GM21528 (cell line): Measurements from ENCODE around the gene ALG1.
"Not testable (repeated sequence)": the region's sequence is repeated elsewhere in the genome, so short reads cannot be mapped to it uniquely, and the experiment has no call there.

Source experiments
- ATAC-seq: cut with Tn5 transposase; IDR thresholded peaks from one replicate; pipeline ENCODE4 v1.9.1; 2021; ENCODE audit warnings: mild to moderate bottlenecking, moderate library complexity; ENCODE audit not compliant: unreplicated experiment, low FRiP score

The ALG1 gene

DNA sequence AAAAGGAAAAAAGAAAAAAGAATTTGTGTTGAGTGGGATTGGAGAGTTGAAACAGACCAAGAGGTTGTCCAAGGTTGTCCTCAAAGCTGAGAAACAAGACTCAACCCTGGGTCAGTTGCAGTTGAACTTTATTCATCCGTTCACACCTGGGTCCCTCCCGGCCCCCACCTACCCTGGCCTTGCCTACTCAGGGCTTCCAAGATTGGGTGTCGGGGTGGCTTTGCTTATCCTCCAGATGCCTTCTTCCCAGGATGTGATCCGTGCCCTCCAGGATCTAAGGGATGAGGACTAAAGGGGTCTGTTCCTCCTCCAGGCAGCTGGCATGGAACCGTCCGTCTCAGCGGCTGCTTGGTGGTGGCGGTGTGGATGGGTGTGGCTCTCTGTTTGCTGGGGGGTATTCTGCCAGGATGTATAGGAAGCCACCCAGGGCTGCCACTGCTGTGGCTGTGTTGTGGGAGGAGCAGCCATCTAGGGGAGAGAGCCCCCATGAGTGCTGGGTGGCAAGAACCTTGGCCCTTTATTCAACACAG, 27.6 kb upstream of the ALG1 start:
- no peak for ATAC-seq

- ATAC-seq: not testable (repeated sequence)
Measured at GRCh38 chr16:5044581-5044980, 27.1 kb upstream of the ALG1 start.

DNA sequence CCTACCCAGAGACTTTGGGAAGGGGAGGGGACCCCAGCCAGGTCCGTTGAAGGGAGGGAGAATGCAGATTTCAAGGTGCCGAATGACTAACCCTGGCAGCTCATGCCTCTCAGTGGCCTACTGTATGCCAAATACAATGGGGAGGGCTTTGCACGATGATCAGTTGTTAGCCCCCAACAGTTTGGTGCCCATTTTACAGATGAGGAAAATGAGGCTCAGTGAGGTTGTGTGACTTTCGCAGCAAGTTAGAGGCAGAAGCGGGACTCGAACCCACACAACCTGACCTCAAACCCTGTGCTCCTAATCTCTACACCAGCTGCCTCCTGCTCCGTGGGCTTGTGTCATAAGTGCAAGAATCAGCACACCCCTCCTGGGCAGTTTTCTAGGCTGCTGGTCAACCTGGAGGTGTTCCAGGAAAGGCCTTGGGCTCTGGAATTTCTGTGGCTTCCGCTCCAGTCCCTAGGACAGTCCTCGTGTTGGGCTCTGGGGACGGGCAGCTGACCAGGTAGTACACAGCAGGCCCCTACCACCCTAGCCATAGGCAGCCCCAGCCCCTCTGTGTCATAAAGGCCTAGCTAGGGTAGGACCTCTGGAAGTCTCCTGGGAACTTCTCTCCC, 26.0 kb upstream of the ALG1 start:
- ATAC-seq: no peak

DNA sequence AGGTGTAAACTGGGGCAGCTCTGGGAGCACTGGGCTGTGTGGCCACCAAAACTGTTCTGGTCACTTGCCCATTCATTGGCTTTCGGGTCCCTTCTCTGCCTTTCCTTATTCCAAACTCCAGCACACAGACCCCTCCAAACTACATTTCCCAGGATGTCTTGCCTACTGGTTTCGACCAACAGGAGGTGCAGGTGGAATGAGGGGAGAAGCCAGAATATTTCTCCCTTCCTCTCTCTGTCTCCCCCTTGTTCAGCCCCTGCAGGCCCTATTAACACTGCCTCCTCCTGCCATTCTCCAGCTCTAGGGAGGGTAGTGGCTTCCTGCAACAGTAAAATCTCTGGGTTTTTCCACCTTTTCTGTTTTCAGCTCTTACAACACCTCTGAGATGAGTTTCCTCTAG, 24.7 kb upstream of the ALG1 start:
- ATAC-seq: no peak

- ATAC-seq: no peak
Measured at GRCh38 chr16:5054876-5055865, 16.5 kb upstream of the ALG1 start.

DNA sequence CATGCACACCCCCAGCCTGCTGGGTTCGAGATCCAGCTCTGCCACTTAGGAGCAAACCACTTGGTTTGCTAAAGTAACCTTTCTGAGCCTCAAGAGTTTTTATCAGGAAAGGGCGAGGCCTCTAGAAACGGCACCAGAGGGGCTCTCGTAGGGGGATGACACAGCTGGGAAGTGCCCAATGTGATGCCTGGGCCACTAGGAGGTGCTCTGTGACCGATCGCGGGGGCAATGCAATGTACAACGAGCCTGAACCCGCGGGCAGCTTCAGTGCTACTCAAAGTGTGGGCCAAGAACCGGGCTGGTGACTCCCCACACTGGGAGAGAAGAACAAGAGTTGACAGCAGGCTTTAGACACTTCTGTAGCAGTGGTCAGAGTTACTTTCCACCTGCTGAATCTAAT, 15.3 kb upstream of the ALG1 start:
- ATAC-seq: no peak

GRCh38 chr16:5058476-5058875, 13.2 kb upstream of the ALG1 start:
- no peak for ATAC-seq

GRCh38 chr16:5059386-5060072, 12.1 kb upstream of the ALG1 start:
- ATAC-seq: no peak

DNA sequence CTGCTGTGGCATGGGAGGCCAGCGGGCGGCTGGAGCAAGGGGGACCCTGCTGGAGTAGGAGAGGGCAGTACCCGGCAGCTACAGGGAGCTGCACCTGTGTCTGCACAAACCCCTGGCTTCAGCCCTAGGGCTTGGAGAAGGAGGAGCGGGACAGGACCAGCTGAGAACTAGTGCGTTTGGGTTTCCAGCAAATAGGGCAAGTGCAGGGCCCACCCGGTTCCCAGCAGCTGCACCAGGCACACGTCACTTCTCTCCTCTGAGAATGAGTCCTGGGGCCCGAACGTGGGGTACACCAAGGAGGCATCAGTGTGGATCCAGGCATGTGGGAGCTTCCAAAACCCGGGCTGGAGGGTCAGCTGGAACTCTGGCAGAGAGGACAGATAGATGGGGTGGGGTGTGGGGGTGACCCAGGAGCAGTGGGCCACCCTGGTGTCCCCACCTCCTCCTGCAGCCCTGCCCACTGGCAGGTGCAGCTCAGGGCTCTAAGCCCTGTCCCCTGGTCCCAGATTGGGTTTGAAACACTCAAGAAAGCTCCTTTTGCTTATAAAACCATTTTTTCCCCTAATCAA, 11.5 kb upstream of the ALG1 start:
- no peak for ATAC-seq

GRCh38 chr16:5062051-5062450, 9.6 kb upstream of the ALG1 start:
- no peak for ATAC-seq

DNA sequence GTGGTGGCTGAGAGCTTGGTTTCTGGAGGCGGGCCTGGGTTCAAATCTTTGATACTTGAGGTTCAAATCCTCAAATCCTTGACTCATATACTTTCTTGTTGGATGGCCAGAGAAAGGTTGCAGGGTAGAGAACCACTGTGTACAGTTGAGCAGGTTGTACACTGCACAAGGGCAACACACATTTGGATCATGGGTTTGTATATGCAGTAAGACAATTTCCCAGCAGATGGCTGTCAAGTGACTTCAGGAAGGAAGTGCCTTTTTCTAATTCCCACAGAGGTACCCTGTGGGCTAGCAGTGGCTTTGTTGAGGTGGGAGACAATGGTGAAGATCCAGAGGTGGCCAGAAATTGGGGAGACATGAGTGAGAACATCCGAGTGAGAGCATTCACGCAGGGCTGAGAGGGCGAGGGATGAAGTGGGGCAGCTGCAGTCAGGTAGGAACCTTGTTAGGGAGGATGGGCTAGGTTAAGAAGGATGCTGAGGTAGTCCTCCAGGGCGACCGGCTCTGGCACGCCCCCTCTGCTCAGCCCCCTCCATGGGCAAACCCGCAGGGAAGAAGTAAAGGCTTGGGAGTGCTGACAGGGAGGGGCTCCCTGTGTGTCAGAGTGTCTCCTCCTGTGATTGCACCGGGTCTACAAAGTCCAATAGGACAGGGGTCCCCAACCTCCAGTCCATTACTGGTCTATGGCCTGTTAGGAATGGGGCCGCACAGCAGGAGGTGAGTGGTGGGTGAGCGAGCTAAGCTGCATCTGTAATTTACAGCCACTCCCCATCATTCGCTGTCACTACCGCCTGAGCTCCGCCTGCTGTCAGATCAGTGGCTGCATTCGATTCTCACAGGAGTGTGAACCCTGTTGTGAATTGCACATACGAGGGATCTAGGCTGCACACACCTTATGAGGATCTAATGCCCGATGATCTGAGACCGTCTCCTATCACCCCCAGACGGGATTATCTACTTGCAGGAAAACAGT, 8.6 kb upstream of the ALG1 start:
- ATAC-seq: no peak

DNA sequence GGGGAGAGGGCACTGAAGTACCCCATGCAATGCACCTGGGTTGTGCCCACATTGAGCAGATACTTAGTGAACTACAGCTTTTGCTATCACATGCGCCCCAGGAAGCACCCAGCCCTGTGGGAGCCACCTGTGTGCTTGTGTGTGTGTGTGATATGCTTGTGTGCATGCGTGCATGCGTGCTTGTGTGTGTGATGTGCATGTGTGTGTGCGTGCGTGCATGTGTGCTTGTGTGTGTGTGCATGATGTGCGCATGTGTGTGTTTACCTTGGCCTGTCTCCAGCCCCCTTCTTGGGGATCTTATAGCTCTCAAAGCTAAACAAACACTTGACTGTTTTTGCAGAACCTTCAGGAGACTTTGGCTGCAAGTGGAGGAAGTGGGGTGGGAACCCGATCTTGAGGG, 6.7 kb upstream of the ALG1 start:
- no peak for ATAC-seq

DNA sequence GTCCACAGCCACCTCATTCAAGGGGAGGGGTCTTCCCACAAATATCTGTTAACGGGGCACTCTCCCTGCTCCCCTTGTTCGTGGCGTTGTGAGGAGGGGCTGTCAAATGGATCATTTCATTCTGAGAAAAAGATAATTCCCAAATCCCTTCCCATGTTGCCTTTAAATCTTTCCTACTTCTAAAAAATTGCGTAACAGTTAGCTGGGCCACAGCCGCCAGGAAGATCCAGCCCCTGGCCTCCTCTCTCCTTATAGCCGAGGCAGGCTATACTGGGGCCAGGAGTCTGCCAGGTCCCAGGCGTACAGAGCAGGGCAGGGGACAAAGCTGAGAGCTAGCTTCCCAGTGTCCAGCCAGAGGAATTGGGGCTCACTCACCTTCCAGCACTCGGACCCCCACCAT, 6.3 kb upstream of the ALG1 start:
- ATAC-seq: no peak

DNA sequence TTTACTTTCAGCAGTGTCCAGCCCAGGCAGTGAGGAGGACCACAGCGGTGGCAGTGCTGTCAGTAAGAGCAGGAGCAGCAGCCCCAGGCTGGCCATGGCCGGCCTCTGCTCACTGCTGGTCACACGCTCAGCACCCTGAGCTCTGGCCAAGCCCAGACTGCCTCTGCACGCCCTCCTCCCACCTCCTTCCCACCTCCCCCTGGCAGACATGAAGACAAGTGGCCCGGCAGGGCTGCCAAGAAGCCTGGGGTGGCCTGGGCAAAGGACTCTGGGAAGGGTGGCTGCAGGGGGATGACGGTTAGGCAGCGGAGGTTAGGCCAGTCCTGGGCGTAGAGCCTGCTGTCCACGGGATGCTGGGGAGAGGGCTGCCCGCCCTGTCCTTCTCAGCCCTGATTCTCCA, 5.8 kb upstream of the ALG1 start, which contains the start of gene C16orf89:
TSS of gene C16orf89 (minus strand) at position 144 of the 400 bp plus-strand sequence. CDS start at position 96, 48 bp downstream.
- no peak for ATAC-seq

- ATAC-seq: no peak
Measured at GRCh38 chr16:5066511-5066910, 5.1 kb upstream of the ALG1 start.

- ATAC-seq: no peak
Measured at GRCh38 chr16:5069048-5069447, 2.6 kb upstream of the ALG1 start.

DNA sequence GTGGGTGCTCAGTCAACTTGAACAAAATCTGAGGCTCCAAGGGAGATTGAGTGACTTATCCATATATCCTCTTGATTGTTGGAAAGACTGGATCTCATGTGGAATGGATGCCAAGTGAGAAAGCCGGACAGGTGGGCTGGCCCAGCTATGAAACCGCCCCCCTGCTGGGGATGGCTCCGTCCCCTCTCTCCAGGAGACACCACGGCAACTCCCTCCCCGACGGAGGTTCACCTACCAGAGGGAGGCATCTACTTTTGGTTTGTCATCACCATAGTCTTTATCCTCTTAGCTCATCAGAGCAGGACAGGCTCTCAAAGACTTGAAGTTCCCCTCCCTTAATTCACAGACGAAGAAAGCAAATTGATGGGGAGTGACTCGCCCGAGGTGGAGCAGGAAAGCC, 1.8 kb upstream of the ALG1 start:
- no peak for ATAC-seq

- ATAC-seq: no peak
Measured at GRCh38 chr16:5070431-5071186, 1.0 kb upstream of the ALG1 start.

- ATAC-seq: no peak
Measured at GRCh38 chr16:5071341-5071680, 332 bp upstream of the ALG1 start.
